Fibroblast of lung (primary cell): ENCODE measurements around the gene CTSE.

Source experiments
- CTCF ChIP-seq, 2 donors: IDR thresholded peaks in 1 of 2; conservative IDR thresholded peaks in 1 of 2; 1 replicate in 1 of 2; 2 replicates in 1 of 2; pipeline ENCODE4 v1.5.1; 2011 to 2012; ENCODE audit warnings: low read length in 2 of 2, control low read depth in 1 of 2, inconsistent platforms in 1 of 2, low read depth in 1 of 2, mild to moderate bottlenecking in 1 of 2
- EZH2 ChIP-seq: IDR thresholded peaks from 2 replicates; pipeline ENCODE4 v1.5.1; 2012; ENCODE audit warnings: low read length, control low read depth, mild to moderate bottlenecking; ENCODE audit errors: missing control alignments

GRCh38 chr1:205980237-205980870, 43.3 kb downstream of the CTSE start:
- TF ChIP-seq CTCF (conservative IDR thresholded peaks at IDR 0.05 in 1 of 2, IDR thresholded peaks at IDR 0.05 in 1 of 2; ENCODE audit: low read depth in 1 of 2, low read length in 2 of 2) (no peak), EZH2 (no peak)
